ENCODE measurements around the gene AGPAT4. TPM values are rescaled to one million over a fixed set of nuclear protein-coding genes. Genes with fewer than 3 reads are reported as not detected.
"Not testable (repeated sequence)": the region's sequence is repeated elsewhere in the genome, so short reads cannot be mapped to it uniquely, and the experiment has no call there.

AGPAT4 gene
- total RNA-seq, 1 donor from 2014 or later = 6.1 TPM

DNA sequence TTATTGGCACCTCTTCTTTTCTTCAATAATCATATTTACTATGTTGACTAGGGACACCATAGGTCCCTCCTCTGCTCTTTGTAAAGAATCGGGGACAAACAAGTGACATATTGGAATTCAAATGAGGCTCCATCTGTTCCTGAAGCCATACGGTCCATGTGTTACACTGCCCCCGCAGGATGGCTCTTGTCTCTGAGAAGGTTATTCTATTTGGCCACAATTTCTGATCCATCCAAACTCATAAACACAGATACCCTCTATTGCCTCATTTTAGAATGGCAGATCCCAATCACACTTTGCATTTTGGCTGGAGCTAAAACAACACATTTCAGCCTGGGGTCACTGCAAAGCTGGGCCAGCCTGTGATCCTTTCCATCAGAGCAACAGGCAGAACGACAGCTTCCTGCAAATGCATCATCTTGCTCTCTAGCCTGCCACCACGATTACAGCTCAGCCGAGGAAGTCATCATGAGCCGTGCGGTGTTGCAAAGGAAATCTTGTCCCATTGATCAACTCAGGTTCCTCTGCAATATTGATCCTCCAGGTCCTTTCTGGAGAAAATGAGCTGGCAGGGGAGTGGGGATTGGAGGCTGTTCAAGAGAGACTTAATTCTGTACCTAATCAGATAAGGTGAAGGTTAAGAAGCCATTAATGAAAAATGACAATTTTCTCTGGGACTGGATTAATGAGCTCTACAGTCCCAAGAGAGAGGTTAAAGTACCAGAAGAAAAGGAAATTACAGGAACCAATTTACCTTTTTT, 73.1 kb downstream of the AGPAT4 start:
- no peak for DNase-seq (ENCODE audit: low read depth, low spot score)

DNA sequence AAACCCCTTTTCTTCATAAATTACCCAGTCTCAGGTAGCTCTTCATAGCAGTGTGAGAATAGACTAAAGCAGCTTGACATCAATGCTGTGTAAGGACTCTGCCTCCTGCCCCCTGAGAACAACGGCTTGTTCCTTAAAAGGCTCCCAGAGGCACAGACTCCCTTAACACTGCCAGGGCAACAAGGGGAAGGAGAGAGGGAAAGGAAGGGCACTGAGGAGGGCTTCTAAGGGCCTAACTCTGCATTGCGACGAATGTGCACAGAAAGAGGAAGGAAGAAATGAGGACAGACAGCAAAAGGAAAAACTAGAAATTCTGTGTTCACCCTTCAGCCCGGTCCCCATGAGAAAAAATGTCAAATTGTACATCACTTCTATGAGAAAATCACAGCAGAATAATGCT, 74.0 kb downstream of the AGPAT4 start:
- DNase-seq (ENCODE audit: low read depth, low spot score) = no peak

DNA sequence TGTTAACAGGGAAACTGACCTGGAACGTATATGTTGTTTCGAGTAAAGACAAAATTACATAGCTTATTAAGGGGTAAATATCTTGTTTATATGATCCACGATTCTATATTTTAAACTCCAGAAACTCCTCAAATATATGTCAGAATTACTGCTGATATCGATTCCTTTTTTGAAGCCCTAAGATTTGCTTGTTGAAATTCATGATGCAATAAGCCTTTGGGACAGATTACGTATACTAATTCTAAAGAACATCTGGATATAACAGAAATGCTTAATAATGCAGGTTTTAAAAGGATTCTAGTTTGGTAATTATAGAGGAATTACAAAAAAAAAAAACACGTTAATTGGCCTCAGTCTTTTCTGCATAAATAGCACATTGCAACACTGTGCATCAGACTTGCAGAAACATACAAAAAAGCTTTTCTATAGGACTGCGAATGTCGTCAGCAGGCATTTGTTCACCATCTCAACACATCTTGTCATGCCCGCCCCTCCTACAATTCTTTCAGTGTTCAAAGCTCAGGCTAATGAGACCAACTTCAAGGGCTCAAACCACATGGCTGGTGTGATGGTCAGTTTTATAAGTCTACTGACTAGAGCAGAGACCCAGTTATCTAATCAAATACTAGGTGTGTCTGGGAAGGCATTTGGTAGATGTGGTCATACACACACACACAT, 74.9 kb downstream of the AGPAT4 start:
- no peak for DNase-seq (ENCODE audit: low read depth, low spot score)

DNA sequence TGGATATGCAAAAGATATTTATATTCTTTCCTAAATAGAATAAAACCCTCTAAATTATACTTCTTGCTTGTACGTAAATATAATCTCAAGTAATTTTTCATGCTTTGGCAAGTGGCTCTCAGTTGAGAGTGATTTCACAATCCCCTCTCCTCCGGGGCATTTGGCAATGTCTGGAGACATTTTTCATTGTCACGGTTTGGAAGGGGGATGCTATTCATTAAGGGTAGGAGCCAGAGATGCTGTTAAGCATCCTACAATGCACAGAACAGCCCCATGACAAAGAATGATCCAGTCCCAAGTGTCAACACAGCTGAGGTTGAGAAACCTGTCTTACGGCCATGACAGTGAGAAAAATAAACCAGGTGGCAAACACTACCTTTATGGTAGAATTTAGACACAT, 75.7 kb downstream of the AGPAT4 start:
- no peak for DNase-seq (ENCODE audit: low read depth, low spot score)

DNA sequence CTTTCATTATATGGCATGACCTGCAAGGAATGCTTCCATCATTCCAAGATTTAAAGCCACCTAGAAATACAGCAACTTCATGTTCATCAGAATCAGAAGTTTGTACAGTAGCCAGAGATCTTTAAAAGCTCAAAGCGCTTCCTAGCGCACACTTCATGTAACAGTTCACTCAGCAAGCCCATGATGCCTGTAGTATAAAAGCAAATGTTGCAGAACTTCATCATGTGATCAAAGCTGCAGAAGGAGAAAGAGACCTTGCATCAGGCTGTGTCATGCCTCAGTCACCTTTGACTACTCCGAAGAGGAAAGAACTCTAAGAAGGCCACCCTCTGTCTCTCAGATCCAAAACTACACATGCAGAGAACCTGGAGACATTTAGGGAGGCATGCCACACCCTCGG, 78.5 kb downstream of the AGPAT4 start:
- DNase-seq (ENCODE audit: low read depth, low spot score) = no peak

DNA sequence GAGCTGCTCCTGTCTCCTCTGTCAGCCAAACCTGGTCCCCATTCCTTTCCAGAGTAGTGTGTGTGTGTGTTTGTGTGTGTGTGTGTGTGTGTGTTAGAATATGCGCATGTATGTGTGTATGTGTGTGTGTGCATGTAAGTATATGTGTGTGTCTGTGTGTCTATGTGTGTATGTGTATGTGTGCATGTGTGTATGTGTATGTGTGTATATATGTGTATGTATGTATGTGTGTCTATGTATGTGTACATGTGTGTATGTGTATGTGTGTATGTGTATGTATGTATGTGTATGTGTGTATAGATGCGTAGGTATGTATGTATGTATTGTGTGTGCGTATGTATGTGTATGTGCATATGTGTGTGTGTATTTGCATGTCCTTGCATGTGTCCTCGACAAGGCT, 79.5 kb downstream of the AGPAT4 start:
- DNase-seq (ENCODE audit: low read depth, low spot score) = no peak

DNA sequence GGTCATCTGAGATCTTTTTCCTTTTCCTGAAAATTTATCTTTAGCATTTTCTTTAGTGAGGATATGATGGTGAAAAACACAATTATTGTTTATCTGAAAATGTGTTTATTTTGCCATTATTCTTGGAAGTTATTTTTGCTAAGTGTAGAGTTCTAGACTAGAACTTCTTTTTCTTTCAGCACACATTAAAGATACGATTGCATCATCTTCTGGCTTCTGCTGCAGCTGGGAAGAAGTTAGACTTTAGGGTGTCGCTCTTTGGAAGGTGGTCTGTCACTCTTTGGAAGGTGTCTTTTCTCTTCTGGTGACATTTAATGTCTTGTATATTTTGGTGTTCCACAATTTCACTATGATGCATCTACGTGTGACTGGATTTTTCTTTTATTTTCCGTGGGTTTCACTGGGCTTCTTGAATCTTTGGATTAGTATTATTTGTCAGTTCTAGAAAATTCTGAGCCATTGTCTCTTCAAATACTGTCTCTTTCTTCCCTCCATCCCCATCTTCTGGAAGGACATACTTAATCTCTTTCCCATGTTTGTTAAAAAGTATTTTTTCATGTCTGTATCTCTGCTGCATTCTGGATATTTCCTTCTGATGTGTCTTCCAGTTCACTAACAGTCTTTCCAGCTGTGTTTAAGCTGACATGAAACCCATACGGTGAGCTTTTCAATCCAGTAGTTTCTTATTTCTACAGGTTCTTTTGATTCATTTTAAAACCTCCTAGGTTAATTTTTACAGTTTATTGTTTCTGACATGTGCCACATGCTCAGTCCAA, 81.0 kb downstream of the AGPAT4 start:
- DNase-seq (ENCODE audit: low read depth, low spot score) = no peak

DNA sequence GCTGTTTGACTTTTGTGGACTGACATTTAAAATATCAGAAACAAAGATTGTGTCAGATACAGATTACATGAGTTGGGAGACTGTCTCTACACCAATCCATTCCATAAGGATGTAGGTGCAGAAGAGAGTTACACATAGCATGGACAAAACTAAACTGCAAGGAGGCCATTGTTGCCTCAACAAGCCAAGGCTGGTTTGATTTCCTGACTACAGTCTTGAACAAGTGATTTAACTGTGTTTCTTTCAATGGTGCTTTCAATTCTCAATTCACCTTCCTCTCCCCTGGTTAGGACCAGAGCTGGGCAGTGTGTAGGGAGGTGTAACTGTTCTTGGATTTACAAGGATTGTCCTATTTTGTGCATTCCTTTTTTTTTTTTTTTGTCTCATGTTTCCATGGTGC, 82.2 kb downstream of the AGPAT4 start:
- no peak for DNase-seq (ENCODE audit: low read depth, low spot score)

DNA sequence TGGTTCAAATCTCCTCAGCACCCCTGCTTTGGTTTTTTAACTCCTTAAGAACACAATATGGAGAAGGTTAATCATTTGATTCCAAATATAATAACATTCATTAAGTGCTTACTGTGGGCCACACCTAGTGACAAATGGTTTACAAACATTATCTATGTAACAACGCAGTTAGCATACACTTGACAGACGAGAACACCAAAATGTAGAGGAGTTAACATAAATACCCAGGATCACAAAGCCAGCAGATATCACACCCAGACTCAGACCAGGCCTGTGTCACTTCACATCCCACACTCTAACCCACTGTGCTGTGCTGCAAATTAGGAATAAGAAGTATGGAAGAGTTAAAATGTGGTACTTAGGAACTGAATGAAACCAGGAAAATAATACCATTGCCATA, 82.9 kb downstream of the AGPAT4 start:
- no peak for DNase-seq (ENCODE audit: low read depth, low spot score)

DNA sequence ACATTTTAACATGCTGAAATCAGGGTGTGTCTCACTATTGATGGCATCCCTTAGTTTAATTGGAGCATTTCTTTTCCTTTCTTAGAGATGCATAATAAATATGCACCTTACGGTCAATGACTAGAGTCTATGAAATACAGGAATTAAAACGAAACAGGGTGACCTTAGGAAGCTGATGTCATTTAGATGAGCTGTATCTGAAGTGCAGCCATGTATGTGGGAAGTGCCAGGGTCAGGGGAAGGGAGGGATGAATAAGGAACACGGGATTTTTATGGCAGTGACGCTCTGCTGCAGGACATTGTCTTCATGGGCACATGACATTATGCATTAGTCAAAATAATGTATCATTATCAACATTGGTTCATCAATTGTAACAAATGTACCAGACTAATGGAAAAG, 84.0 kb downstream of the AGPAT4 start:
- DNase-seq (ENCODE audit: low read depth, low spot score) = no peak

DNA sequence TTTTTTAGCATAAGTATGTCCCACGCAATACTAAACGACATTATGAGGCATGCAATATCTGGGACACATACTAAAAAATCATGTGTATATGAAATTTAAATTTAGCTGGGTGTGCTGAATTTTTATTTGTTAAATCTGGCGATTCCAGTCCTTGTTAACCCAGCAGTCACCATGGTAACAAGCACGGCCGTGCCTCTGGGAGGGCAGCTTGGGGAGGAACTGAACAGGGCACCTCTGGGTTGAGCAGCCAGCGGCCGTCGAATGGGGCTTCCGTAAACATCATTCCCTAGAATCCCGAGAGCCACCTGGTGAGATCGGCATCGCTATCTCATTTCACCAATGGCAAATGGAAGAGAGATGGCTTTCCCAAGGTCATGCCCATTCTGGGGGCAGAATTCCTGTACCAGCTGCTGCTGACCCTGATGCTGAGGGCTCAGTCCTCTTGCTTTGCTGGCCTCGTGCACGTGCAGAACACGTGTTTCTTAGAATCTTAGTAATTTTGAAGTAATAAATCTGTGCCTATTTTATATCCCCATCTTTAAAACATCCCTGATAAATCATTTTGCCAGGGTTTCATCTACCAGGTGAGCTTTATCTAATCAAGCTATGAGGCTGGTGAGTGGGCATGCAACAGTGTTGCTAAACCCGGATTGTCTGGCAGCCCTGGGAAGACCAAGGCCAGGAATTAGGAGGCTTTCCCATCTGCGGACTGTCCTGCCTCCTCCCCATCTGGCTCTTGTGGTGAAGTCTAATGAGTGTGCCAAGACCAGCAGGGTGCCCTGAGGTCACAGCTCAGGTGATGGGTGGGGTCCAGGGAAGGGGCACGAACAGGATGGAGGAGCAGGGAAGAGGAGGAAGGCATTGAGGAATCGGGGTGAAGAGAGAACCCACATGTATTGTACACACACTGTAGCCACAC, 85.1 kb downstream of the AGPAT4 start:
- DNase-seq (ENCODE audit: low read depth, low spot score) = no peak

DNA sequence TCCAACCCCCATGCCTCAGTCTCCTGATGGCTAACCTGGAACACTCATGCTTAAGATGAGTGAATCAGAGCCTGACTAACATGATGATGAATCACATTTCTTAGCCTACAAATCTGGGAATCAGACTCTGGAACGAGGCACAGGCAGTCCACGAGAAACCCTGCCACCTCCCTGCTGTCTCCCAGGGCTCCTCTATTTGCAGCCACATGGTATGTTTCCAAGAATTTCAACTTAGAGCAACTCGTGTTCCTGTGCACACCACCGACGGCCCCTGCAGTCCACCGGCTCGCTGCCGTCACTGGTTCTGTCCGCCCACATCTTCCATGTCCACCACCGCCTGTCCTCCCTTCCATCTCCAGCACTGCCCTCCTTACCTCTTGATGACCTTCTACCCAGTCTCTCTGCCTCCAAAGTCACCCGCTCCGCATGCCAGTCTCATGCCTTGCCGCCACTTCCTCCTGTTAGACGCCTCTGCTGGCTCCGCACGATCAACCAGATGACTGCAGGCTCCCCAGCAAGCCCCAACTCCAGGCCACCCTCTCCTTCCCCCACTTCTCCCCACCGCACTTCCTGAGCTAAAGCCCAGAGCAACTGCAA, 87.6 kb downstream of the AGPAT4 start:
- DNase-seq (ENCODE audit: low read depth, low spot score) = no peak

DNA sequence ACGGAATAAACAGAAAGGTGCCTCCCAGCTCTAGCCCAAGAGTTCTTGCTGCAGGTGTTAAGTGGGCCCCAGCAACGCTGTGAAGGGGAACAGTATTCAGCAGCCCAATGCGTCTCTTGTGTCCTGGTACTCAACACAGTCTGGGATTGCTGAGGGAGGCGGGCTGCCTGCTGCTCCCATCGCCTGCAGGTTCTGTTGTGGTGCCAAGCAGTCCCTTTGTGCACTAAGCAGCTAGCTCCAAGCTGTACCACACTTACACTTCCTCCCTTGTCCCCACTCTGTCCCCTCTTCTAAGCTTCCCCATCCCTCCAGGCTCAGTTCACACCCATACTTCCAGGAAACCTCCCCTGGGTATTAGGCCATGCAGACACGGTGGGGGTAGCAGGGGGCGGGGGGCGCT, 92.7 kb downstream of the AGPAT4 start:
- no peak for DNase-seq (ENCODE audit: low read depth, low spot score)

DNA sequence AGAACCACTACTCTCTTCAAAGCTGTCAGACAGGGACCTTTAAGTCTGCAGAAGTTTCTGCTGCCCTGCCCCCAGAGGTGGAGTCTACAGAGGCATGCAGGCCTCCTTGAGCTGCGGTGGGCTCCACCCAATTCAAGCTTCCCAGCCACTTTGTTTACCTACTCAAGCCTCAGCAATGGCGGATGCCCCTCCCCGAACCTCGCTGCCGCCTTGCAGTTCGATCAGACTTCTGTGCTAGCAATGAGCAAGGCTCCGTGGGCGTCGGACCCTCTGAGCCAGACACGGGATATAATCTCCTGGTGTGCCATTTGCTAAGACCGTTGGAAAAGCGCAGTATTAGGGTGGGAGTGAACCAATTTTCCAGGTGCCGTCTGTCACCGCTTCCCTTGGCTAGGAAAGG, 95.7 kb downstream of the AGPAT4 start:
- not testable (repeated sequence) for DNase-seq (ENCODE audit: low read depth, low spot score)

DNA sequence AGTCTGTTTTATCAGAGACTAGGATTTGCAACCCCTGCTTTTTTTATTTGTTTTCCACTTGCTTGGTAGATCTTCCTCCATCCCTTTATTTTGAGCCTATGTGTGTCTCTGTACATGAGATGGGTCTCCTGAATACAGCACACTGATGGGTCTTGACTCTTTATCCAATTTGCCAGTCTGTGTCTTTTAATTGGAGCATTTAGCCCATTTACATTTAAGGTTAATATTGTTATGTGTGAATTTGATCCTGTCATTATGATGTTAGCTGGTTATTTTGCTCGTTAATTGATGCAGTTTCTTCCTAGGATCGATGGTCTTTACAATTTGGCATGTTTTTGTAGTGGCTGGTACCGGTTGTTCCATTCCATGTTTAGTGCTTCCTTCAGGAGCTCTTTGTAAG, 97.4 kb downstream of the AGPAT4 start:
- not testable (repeated sequence) for DNase-seq (ENCODE audit: low read depth, low spot score)

DNA sequence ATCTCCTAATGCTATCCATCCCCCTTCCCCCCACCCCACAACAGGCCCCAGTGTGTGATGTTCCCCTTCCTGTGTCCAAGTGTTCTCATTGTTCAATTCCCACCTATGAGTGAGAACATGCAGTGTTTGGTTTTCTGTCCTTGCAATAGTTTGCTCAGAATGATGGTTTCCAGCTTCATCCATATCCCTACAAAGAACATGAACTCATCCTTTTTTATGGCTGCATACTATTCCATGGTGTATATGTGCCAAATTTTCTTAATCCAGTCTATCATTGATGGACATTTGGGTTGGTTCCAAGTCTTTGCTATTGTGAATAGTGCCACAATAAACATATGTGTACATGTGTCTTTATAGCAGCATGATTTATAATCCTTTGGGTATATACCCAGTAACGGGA, 101.1 kb downstream of the AGPAT4 start:
- not testable (repeated sequence) for DNase-seq (ENCODE audit: low read depth, low spot score)

DNA sequence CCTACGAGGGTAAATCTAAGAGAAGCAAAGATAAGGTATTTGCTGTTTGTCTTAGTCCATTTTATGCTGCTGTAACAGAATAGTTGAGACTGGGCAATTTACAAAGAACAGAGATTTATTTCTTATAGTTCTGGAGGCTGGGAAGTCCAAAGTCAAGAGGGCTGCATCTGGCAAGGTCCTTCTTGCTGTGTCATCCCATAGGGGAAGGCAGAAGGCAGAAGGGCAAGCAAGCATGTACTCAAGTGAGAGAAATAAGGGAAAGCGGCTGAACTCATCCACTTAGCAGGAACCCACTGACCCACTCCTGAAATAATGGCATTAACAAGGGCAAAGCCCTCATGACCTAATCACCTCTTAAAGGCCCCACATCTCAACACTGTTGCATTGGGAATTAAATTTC, 102.7 kb downstream of the AGPAT4 start:
- DNase-seq (ENCODE audit: low read depth, low spot score) = no peak

DNA sequence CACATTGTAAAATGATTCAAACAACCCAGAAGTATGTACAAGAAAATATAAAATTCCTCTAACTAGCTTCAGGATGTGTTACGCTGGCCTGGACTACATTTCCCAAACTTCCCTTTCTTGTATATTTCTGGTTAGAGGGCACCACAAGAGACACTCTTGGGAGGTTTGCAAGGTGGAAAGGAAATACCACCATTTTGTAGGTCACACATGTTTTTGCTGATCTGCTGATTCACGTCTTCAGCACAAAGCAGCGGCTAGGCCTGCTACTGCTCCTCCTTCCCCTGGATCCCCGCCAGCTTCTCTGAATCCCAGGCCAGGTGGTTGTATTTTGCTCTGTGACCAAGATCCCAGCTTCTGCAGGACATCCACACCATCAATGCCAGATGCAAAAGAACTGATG, 104.2 kb downstream of the AGPAT4 start:
- no peak for DNase-seq (ENCODE audit: low read depth, low spot score)

DNA sequence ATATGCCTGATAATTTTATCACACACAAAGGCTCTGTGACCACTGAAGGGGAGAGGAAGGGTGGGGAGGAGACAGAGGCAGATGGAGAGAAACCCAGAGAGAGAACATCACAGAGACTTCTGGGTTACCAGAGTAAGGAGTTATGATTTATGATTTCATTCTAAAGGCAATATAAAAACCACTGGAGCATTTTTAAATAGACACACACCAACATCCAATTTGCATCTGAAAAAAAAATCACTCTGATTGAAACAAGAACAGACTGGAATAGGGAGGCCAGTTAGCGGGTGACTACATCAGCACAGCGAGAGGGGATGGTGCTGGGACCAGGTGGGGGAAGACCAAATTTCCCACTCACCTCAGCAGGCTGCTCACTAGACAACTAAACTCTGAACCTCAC, 104.8 kb downstream of the AGPAT4 start:
- no peak for DNase-seq (ENCODE audit: low read depth, low spot score)

DNA sequence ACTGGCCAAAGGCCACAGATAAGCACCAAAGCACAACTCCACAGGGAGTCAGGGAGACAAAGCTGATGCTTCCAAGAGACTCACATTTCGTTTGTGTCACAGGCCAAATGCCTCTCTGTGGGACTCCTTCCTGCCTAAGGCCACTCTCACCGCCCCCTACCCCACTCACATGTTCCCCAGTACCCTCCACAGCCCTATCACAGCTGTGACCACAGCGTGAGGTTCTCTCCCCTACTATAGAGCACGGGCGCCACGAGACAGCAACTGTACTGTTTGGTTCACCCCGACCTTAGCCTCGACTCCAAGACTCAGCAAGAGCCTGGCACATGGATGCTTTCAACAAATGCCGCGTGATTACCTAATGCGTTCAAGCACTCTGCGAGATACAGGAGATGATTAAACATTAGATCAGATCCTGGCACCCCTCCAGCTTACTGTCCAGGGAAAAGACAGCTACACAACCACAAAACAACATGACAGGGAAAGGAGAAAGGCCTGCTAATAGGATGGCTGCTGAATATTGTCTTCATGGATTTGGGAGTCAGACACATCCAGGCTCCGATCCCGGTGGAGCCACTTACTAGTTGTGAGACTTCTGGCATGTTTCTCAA, 105.5 kb downstream of the AGPAT4 start:
- DNase-seq (ENCODE audit: low read depth, low spot score) = peak; percentile 73

DNA sequence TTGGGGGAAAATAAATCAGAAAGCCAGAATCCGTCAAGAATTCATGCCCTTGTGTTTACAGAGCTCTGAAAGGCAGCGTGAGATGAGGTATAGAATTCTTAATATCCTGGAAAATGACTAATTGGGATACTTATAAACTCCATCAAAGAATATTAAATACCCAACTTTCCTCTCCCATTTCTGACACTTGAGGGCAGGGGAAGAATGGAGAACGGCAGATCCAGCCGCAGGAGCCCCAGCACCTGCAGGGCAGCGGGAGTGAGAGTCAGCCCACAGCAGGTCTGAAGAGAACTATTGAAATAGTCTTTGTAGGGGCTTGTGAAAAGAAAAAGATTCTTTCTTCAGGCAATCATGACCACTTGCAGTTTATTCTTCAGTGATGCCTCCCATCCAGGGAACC, 107.2 kb downstream of the AGPAT4 start:
- DNase-seq (ENCODE audit: low read depth, low spot score) = no peak

Measured in pulmonary artery endothelial cell (primary cell).